GM10266 (cell line): Measurements from ENCODE around the gene OPALIN.

Experiments used
- DNase-seq: peaks from one replicate; pipeline ENCODE4 v3.0.0; 2012; ENCODE audit errors: extremely low spot score
- CTCF ChIP-seq: IDR thresholded peaks from 2 replicates; pipeline ENCODE4 v1.5.1; 2012; ENCODE audit warnings: mild to moderate bottlenecking, low read depth; ENCODE audit not compliant: control insufficient read depth, insufficient read depth; ENCODE audit errors: missing control alignments

OPALIN gene

GRCh38 chr10:96374639-96374984, 15.8 kb upstream of the OPALIN start:
- TF ChIP-seq CTCF, result no peak
- DNase-seq, result no peak

DNA sequence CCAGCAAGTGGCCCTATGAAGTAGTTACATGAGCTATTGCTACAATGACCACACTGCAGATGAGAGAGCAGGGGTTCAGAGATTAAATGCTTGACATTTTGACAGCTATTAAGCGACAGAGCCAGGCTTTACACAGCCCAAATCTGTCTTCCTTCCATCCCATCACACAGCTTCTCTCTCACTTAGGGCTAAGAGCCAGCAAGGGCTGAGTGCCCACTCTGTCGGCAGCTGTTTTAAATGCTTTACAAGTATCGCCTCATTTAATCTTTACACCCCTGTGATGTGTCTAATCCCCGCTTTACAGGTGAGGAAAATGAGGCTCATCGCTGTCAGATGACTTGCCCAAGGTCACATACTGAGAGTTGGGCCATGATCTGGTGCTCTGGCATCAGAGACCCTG, 15.2 kb upstream of the OPALIN start:
- TF ChIP-seq CTCF, result no peak
- no peak for DNase-seq

- TF ChIP-seq CTCF, result no peak
Measured at GRCh38 chr10:96371356-96371755, 12.6 kb upstream of the OPALIN start.

DNA sequence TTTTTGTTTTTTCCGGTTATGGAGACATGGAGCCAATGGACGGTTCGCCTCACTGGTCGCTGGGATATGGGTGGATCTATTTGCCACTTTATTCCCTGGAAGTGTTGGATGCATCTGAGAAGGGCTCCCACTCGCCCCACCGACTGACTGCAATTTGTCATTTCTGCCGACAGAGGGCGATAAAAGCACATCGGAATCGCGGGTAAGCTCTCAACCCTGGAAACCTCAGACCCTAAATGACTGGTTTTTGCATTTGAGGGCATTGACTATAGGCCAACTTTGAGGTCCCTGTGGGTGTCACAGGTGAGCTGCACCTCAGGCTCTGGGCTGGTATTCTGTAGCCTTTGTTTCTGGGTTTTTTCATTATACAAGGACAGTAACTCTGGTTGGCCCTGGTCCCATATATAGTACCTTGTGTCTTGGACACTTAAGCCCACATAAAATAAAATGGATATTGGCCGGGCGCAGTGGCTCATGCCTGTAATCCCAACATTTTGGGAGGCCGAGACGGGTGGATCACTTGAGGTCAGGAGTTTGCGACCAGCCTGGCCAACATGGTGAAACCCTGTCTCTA, 11.9 kb upstream of the OPALIN start:
- TF ChIP-seq CTCF, result peak; percentile 92
- DNase-seq, result peak; percentile 66

More at GRCh38 chr10:96371356-96371755, 12.6 kb upstream of the OPALIN start:
- no peak for DNase-seq

DNA sequence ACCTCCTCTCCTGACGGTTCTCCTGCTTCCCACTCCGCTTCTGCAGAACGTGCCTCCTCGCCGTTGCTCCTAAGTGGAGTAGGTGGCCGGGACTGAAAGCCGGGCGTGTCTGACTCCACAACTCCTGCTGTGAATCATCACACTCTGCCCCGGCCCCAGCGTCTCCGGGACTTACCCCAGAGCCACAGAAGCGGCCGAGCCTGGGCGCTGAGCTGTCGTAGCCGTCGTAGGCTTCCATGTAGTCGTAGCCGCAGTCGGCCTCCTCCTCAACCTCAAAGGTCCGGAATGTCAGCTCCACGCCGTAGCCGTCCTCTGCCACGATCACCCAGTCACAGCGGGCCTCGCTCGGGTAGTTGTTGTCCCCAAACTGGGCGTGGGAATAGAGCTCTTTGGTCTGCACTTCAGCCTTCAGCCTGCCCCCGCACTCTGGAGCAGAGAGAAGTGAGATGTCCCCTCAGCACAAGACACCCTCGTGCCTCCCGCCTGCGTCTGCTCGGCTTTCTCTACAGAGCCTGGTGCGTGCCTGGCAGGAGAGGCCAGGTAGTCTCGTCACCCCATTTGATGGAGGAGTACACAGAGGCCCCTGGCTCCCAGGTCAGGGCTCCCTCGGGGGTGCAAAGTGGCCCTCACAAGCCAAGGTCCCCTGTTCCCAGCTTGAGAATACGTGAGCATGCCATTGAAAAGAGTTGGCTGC, 11.2 kb upstream of the OPALIN start:
- no peak for TF ChIP-seq CTCF
- DNase-seq, result no peak

DNA sequence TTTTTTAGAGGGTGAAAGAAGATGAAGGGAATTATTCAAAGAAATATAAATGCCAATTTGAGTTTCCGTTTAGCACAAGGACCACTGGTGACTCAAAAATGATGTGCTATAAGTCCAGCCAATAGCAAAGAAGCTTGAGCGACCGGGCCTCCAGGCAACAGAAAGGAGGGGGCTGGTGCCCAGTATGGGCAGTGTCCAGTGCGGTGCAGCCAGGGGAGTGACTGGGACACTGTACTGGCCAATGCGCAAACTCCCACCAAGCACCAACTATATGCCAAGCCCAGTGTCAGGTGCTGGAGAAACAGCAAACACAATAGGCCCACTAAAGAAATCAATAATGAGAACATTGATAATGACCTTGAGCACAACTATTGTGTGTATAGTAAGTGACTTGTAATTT, 10.2 kb upstream of the OPALIN start:
- DNase-seq, result no peak
- TF ChIP-seq CTCF, result no peak

GRCh38 chr10:96367470-96367869, 8.7 kb upstream of the OPALIN start:
- no peak for DNase-seq
- TF ChIP-seq CTCF, result no peak
